Upper lobe of right lung (tissue), 1 donor: ENCODE results near the gene PACSIN1. TPM values are rescaled to one million over a fixed set of nuclear protein-coding genes. Genes with fewer than 3 reads are reported as not detected.

Source experiments
- ATAC-seq: fragments of 200-7000 bp; cut with Tn5 transposase; one replicate; pipeline ENCODE4 v1.9.1; 2020; ENCODE audit warnings: mild to moderate bottlenecking, moderate library complexity
- DNase-seq: peaks from one replicate; pipeline ENCODE4 v3.0.0-alpha.2; 2020
- H3K27ac ChIP-seq: fragments of 200-600 bp; one replicate; pipeline ENCODE4 v1.8.0; 2022
- H3K27me3 ChIP-seq: fragments of 200-600 bp; one replicate; pipeline ENCODE4 v1.8.0; 2022; ENCODE audit warnings: mild to moderate bottlenecking
- H3K36me3 ChIP-seq: fragments of 200-600 bp; one replicate; pipeline ENCODE4 v1.8.0; 2022
- H3K4me1 ChIP-seq: fragments of 200-600 bp; one replicate; pipeline ENCODE4 v1.8.0; 2022
- H3K4me3 ChIP-seq: fragments of 200-600 bp; one replicate; pipeline ENCODE4 v1.8.0; 2022; ENCODE audit warnings: mild to moderate bottlenecking
- H3K9me3 ChIP-seq: fragments of 200-600 bp; one replicate; pipeline ENCODE4 v1.8.0; 2022
- intact Hi-C: fragments of 100-400 bp; cut with DNase I; formaldehyde crosslinking; loops from one replicate; pipeline ENCODE4 v1.11.0; 2022
- total RNA-seq: library from RNA; stranded (reverse); fragmentation: NEBNext Ultra II Directional; extraction: Animal tissue kit (Norgen Biotek cat#: 25700); gene quantifications from one replicate; pipeline ENCODE4 v1.2.1, GENCODE V29; 2021
- TF ChIP-seq, protein P1 (sequence below): fragments of 200-600 bp; IDR thresholded peaks from one replicate; pipeline ENCODE4 v1.8.0; 2022; ENCODE audit warnings: antibody characterized with exemption
- donor health status: DM: no; HTN: yes; CAD: no; lungs with severe emphysema.

Gene PACSIN1
- total RNA-seq, 1 donor from 2014 or later = not detected

DNA sequence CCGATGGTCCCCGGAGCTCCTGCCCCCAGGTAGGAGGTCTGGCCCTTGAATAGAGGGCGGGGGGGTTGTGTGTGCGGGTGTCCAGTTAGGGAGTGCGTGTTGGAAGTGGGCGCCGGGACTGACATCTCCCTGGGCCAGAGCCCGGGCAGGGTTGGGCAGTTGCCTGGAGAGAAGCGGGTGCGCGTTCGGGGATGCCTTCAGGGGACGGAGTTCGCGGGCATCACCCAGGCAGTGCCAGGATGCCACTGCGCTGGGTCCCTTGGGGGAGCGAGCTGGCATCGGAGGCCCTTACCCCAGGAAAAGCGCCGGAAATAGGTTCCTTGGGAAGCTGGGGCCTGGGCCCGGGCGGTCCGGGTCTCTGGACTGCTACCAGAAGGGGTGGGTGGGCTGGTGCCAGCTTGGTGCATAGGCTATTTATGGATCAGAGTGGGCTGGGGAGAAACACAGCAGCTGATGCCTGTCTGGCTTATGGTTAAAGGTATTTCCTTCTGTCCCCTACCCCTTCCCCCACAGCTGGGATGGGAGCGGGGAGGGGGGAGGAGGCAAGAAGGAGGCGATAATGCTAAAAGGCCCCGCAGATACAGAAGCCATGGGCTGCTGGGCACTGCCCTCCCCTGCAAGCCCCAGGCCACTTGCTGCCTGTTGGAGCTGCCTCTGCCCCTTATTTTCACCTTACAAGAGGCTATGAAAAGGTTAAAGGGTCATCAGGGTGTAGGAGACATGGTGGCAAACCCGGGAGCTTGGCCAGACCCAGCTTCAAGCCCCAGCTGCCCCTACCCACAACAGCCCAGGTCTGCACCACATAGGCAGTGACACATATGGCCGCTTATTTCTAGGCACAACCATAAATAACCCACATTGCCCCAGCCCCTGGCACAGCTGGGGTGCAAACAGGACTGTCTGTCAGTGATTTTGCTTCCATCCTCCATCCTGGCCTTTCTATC is 638 bp downstream of the PACSIN1 start:
- Histone ChIP-seq H3K27me3 (peaks cover 26% of the 10 kb centered on the region), H3K9me3 (no peaks in the 10 kb centered on the region), H3K36me3 (no peaks in the 10 kb centered on the region), H3K4me3 (peak overlapping the region; percentile 32), H3K27ac (no peak overlapping the region), H3K4me1 (no peaks in the 10 kb centered on the region)
- DNase-seq (no peak), ATAC-seq (peak; percentile 3)
- intact Hi-C loops = no loop called here
- TF ChIP-seq, protein P1, sequence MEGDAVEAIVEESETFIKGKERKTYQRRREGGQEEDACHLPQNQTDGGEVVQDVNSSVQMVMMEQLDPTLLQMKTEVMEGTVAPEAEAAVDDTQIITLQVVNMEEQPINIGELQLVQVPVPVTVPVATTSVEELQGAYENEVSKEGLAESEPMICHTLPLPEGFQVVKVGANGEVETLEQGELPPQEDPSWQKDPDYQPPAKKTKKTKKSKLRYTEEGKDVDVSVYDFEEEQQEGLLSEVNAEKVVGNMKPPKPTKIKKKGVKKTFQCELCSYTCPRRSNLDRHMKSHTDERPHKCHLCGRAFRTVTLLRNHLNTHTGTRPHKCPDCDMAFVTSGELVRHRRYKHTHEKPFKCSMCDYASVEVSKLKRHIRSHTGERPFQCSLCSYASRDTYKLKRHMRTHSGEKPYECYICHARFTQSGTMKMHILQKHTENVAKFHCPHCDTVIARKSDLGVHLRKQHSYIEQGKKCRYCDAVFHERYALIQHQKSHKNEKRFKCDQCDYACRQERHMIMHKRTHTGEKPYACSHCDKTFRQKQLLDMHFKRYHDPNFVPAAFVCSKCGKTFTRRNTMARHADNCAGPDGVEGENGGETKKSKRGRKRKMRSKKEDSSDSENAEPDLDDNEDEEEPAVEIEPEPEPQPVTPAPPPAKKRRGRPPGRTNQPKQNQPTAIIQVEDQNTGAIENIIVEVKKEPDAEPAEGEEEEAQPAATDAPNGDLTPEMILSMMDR = no peak

DNA sequence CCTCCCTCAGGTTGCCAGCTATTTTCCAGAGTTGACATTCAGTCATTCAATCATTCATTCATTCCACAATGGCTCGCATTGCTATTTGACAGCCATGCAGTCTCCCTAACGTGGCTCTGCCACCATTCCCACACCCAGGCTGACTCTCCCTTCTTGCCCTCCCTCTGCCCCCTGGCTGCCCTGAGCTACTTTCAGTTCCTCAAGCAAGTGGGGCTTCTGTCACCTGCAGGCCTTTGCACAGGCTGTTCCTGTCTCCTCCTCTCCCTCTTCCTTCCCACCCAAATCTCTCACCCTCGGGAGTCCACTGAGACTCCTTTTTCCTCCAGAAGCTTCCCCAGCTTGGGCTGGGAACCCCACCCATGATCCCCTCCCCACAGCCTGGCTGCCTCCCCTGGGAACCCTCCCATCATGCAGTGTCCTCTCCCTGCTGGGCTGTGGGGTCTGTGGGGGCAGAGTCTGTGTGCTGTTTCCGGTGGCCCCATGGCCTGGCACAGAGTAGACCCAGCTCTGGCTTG is 2.6 kb downstream of the PACSIN1 start:
- ATAC-seq = peak; percentile 24
- intact Hi-C loops = no loop called here

DNA sequence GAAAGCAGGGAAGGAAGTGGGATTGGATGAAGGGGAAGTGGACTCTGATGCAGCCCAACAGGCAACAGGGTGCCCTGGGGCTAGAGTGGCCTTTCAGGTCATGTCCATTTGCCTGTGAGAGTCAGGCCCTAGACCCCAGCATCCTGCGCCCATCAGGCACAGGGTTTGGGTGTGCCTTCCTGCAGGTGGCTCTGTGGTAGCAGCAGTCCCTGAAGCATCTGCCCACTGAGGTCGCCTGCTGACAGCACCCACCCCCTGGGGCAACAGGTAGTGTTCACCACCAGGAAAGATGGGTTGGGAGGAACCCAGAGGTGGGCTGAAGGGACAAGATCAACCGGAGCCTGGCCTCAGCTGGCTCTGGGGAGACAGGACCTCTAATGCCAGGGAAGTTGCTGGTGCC is 3.6 kb downstream of the PACSIN1 start:
- no peaks in the 10 kb centered on the region for H3K4me1 ChIP-seq
- no peak overlapping the region for H3K27ac ChIP-seq
- H3K9me3 ChIP-seq = no peaks in the 10 kb centered on the region
- intact Hi-C loops = no loop called here
- peaks cover 18% of the 10 kb centered on the region for H3K27me3 ChIP-seq
- H3K36me3 ChIP-seq = no peaks in the 10 kb centered on the region
- DNase-seq = no peak
- no peak overlapping the region for H3K4me3 ChIP-seq
- TF ChIP-seq, protein P1 = no peak
- ATAC-seq = no peak

More for the DNA sequence above, 2.6 kb downstream of the PACSIN1 start:
- Histone ChIP-seq H3K27ac (no peak overlapping the region), H3K4me1 (no peaks in the 10 kb centered on the region), H3K4me3 (no peak overlapping the region), H3K9me3 (no peaks in the 10 kb centered on the region), H3K36me3 (no peaks in the 10 kb centered on the region), H3K27me3 (peaks cover 26% of the 10 kb centered on the region)
- DNase-seq = no peak
- TF ChIP-seq, protein P1 = no peak

DNA sequence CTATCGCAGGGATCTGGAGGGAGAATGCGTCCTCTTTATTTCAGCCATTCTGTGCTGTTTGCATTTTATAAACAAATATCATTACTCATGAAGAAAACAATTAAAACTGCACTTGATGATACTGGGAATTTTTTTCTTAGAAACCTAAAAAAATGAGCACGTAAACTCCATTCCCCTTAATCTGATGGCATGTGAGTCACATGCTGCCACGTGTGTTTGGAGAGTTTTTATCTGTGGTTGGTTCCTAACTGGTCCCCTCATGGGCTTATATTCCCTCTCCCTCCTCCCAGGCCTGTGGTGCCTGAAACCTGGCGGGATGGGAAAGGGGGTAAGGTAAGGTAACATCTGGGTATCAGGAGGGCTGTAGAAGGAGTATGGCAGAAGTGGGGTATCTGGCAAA is 6.5 kb downstream of the PACSIN1 start:
- ATAC-seq = no peak
- no peaks in the 10 kb centered on the region for H3K9me3 ChIP-seq

DNA sequence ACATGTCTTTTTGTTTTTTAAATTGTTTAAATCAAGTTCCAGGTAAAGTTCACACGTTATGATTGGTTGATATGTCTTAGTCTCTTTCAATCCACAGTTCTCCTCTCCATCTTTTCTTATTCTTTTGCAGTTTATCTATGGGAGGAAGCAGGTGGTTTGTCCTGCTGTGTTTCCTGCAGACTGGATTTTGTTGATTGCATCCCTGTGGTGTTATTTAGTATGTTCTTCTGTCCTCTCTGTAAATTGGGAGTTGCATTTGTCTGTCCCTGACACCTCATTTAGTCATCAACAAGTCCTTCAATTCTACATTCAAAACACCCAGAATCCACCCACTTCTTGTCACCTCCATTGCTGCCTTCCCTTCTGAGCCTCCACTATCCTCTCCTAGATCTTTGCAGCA is 8.1 kb downstream of the PACSIN1 start:
- no peaks in the 10 kb centered on the region for H3K27me3 ChIP-seq
- DNase-seq (no peak), ATAC-seq (no peak)
- no peak overlapping the region for H3K4me3 ChIP-seq
- intact Hi-C loops = no loop called here
- TF ChIP-seq, protein P1 = no peak
- H3K4me1 ChIP-seq = no peaks in the 10 kb centered on the region
- no peaks in the 10 kb centered on the region for H3K36me3 ChIP-seq
- no peak overlapping the region for H3K27ac ChIP-seq
- no peaks in the 10 kb centered on the region for H3K9me3 ChIP-seq

More for the DNA sequence above, 6.5 kb downstream of the PACSIN1 start:
- no peak for DNase-seq
- Histone ChIP-seq H3K4me1 (no peaks in the 10 kb centered on the region), H3K4me3 (no peak overlapping the region), H3K27me3 (no peaks in the 10 kb centered on the region), H3K36me3 (no peaks in the 10 kb centered on the region), H3K27ac (no peak overlapping the region)
- TF ChIP-seq, protein P1 = no peak
- intact Hi-C loops = no loop called here
